HUES64 (cell line): ENCODE data around the gene KIAA1671.

Experiments
- H3K27ac ChIP-seq: 2 replicates; pipeline ENCODE4 v1.7.0; 2013; ENCODE audit warnings: low read depth, low read length, inconsistent platforms
- H3K27me3 ChIP-seq: 2 replicates; pipeline ENCODE4 v1.6.1; 2013; ENCODE audit warnings: mild to moderate bottlenecking, low read length; ENCODE audit not compliant: insufficient read depth
- H3K36me3 ChIP-seq: 2 replicates; pipeline ENCODE4 v1.6.1; 2013; ENCODE audit warnings: mild to moderate bottlenecking, low read length; ENCODE audit not compliant: insufficient read depth
- H3K4me1 ChIP-seq: 2 replicates; pipeline ENCODE4 v1.6.1; 2013; ENCODE audit warnings: mild to moderate bottlenecking, low read length, moderate library complexity; ENCODE audit not compliant: insufficient read depth
- H3K4me3 ChIP-seq: 2 replicates; pipeline ENCODE4 v1.5.1; 2013; ENCODE audit warnings: mild to moderate bottlenecking, low read length, moderate library complexity
- H3K9ac ChIP-seq: 2 replicates; pipeline ENCODE4 v1.6.1; 2013; ENCODE audit warnings: mild to moderate bottlenecking, low read depth, low read length
- H3K9me3 ChIP-seq: 2 replicates; pipeline ENCODE4 v1.6.1; 2013; ENCODE audit warnings: low read depth, low read length; ENCODE audit not compliant: insufficient read depth
- WGBS: fragments of 150-250, 120-280 bp; methylation state at CpG from one replicate; pipeline ENCODE4 v1.1.7; 2013; ENCODE audit warnings: missing lambda C conversion rate; 5-methylcytosine and 5-hydroxymethylcytosine counted together

The KIAA1671 gene

DNA sequence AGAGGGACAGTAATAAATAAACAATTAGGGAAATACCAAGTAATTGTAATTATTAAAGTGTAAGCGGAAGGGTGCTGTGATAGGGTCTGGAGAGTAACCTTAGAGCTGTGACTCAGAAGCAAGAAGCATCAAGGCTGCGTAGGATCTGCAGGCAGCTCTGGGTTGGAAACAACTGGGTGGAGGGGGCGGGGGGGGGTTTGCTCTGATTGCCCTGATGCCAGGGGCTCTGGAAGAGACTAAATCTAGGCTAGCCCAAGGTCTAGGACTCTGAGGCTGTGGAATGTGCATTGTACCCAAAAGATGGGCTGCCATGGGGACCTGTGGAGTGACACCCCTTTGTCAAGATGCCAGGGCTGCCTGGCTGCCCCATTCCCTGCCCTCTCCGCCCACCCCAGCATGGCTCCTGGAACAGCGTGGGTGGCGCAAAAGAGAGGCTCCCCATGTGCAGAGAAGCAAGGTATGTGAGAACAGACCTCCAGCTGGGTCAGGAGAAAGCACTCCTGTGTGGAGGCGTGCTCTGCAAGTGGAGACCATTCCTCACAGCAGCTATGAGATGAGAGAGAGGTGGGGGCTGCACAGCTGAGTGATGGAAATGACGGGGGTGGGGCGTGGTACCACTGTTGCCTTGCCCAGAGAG is 146.0 kb downstream of the KIAA1671 start:
- Histone ChIP-seq H3K36me3 (no peaks in the 10 kb centered on the region), H3K27ac (peak overlapping the region; percentile 35; the same call in 1 of the 2 replicates), H3K9me3 (no peaks in the 10 kb centered on the region), H3K9ac (no peak overlapping the region), H3K4me1 (peaks cover 19% of the 10 kb centered on the region), H3K27me3 (no peaks in the 10 kb centered on the region), H3K4me3 (no peak overlapping the region)
- 63% methylated on average over 9 of the region's 9 CpGs for WGBS

DNA sequence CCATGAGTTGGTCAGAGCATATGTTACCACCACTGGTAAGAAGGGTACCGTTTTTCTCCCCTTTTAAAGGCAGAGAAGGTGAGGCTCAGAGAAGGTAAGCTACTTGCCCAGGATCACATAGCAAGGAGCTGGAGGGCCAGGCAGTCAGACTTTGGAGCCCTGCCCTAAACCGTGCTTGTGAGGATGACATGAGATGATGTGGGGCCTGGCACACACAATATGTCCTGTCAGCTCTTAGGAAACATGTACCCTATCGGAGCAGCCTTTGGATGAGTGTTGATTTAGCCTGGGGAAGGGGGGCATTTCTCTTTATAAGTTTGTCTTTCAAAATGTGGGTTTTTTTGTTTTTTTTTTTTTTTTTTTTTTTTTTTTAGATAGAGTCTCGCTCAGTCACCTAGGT is 146.7 kb downstream of the KIAA1671 start:
- H3K9me3 ChIP-seq, result no peaks in the 10 kb centered on the region
- no peak overlapping the region for H3K4me3 ChIP-seq
- H3K36me3 ChIP-seq, result no peaks in the 10 kb centered on the region
- no peaks in the 10 kb centered on the region for H3K27me3 ChIP-seq
- H3K9ac ChIP-seq, result no peak overlapping the region
- 92% methylated on average over 4 of the region's 4 CpGs for WGBS
- H3K27ac ChIP-seq, result no peak overlapping the region
- peaks cover 19% of the 10 kb centered on the region for H3K4me1 ChIP-seq

DNA sequence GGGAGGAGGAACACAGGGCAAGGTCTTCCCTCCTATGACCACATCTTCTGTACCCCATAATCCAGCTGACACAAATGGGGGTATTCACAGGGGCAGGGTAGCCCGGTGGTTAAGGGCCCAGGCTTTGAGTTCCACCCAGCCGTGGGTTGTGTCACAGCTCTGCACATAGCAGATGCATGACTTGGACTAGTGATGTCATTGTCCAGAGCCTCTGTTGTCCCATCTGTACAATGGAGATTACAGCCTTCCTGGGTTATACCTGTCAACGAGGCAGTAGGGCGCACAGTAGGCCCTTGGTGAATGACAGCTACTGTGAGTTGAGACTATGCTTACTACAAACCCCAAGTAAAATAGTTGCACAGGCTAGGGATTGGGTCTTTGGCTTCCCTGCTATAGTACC is 147.9 kb downstream of the KIAA1671 start:
- Histone ChIP-seq H3K4me3 (no peak overlapping the region), H3K9me3 (no peaks in the 10 kb centered on the region), H3K36me3 (no peaks in the 10 kb centered on the region), H3K9ac (no peak overlapping the region), H3K4me1 (peaks cover 19% of the 10 kb centered on the region), H3K27me3 (no peaks in the 10 kb centered on the region), H3K27ac (no peak overlapping the region)
- 91% methylated on average over 4 of the region's 4 CpGs for WGBS

DNA sequence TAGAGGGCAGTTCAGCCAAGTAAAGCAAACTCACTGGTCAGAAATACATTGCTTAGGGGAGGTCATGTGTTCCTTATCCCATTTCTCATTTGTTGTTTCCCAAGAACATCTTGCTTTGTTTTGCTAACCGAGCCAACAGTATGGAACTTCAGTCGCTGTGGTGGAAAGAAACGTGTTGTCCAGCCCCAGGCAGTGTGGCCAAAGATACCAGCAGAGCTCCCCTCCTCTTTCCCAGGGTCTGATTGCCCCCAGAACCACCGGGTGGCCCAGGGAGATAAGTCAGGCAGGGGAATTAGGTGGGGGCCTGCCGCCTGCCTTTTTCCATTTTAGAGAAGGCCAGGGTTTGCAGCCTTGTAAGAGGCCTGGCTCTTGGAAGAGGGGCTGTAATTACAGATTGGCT is 148.4 kb downstream of the KIAA1671 start:
- no peaks in the 10 kb centered on the region for H3K27me3 ChIP-seq
- no peak overlapping the region for H3K9ac ChIP-seq
- WGBS, result 39% methylated on average over 5 of the region's 5 CpGs
- peak overlapping the region; percentile 49; the same call in 1 of the 2 replicates for H3K27ac ChIP-seq
- no peak overlapping the region for H3K4me3 ChIP-seq
- no peaks in the 10 kb centered on the region for H3K36me3 ChIP-seq
- peaks cover 19% of the 10 kb centered on the region for H3K4me1 ChIP-seq
- no peaks in the 10 kb centered on the region for H3K9me3 ChIP-seq

DNA sequence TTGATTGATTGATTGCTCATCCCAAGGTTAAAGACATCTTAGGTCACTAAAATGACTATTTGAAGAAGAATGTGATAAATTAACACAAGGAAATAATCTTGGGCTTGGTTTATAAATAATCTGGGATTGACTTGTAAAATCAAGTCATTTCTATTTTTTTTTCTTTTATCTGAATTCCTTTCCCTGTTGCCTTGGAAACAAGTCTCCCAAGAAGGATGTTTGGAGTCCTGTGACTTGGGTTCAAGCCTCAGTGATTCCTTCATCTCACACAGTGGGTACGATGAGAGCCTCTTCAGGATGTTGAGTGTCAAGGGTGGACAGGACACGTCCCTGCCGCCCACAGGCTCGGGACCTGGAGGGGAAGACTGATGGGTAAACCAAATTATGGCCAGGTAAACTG is 149.0 kb downstream of the KIAA1671 start:
- H3K4me1 ChIP-seq, result peaks cover 19% of the 10 kb centered on the region
- 92% methylated on average over 4 of the region's 4 CpGs for WGBS
- H3K27me3 ChIP-seq, result no peaks in the 10 kb centered on the region
- no peak overlapping the region for H3K27ac ChIP-seq
- no peak overlapping the region for H3K9ac ChIP-seq
- no peak overlapping the region for H3K4me3 ChIP-seq
- no peaks in the 10 kb centered on the region for H3K36me3 ChIP-seq
- H3K9me3 ChIP-seq, result no peaks in the 10 kb centered on the region

DNA sequence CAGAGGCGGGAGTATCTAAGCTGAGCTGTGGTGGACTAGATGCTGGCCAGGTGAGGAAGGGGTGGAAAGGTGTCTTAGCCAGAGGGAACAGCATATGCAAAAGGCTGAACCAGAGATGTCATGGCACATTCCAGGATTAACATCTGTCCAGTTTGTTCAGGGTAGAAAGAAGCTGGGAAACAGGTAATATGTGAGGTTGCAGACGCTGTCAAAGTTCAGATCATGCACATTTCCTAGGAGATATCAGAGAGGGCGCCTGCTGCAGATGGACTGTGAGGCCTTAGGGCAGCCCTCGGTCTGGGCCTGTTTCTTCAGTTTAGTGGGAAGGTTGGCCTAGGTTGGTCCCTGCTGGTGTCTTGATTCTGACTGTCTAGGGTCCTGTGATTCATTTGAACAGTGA is 149.5 kb downstream of the KIAA1671 start:
- no peaks in the 10 kb centered on the region for H3K27me3 ChIP-seq
- no peak overlapping the region for H3K4me3 ChIP-seq
- H3K9me3 ChIP-seq, result no peaks in the 10 kb centered on the region
- WGBS, result 92% methylated on average over 4 of the region's 4 CpGs
- peaks cover 19% of the 10 kb centered on the region for H3K4me1 ChIP-seq
- no peak overlapping the region for H3K27ac ChIP-seq
- no peaks in the 10 kb centered on the region for H3K36me3 ChIP-seq
- no peak overlapping the region for H3K9ac ChIP-seq

DNA sequence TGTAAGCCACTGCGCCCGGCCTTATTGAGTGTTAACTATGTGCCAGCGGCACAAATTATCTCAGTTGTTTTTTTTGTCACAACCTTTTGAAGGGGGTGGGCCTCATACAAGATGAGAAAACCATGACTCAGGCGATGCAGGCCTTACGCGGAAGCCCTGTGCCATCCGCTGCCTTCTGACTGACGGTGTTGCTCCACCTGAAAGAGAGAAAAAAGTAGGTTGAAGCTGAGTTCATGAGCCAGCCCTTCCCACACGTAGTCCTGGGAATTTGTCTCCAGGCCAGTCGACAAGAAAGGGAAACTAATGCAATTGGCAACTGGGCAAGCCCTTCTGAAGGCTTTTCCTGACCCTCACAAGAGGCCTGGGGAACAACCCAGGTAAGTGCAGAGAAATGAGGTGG is 150.2 kb downstream of the KIAA1671 start:
- WGBS, result 96% methylated on average over 10 of the region's 10 CpGs
- Histone ChIP-seq H3K36me3 (no peaks in the 10 kb centered on the region), H3K9me3 (no peaks in the 10 kb centered on the region), H3K9ac (no peak overlapping the region), H3K27ac (no peak overlapping the region), H3K4me3 (no peak overlapping the region), H3K4me1 (peaks cover 19% of the 10 kb centered on the region), H3K27me3 (no peaks in the 10 kb centered on the region)

DNA sequence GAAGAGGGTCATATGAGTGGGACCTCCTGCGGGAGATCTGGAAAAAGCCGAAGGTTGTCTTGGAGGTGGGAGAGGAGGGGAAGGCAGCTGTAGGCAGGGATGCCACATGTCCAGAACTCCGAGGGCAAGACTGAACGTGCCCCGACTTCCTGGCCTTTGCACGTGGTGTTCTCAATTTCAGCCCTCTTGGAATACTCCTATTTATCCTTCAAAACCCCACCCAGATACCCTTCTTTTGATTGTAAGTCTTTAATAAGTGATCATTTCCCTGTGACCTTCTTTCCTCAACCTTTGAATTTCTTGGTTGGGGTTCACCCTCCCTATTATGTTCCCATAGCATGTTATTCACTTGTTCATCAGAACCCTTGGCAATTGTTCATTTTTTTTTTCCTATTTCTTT is 151.9 kb downstream of the KIAA1671 start:
- Histone ChIP-seq H3K9ac (no peak overlapping the region), H3K27me3 (no peaks in the 10 kb centered on the region), H3K9me3 (no peaks in the 10 kb centered on the region), H3K27ac (no peak overlapping the region), H3K36me3 (no peaks in the 10 kb centered on the region), H3K4me3 (no peak overlapping the region), H3K4me1 (peaks cover 9% of the 10 kb centered on the region)
- 94% methylated on average over 6 of the region's 6 CpGs for WGBS

DNA sequence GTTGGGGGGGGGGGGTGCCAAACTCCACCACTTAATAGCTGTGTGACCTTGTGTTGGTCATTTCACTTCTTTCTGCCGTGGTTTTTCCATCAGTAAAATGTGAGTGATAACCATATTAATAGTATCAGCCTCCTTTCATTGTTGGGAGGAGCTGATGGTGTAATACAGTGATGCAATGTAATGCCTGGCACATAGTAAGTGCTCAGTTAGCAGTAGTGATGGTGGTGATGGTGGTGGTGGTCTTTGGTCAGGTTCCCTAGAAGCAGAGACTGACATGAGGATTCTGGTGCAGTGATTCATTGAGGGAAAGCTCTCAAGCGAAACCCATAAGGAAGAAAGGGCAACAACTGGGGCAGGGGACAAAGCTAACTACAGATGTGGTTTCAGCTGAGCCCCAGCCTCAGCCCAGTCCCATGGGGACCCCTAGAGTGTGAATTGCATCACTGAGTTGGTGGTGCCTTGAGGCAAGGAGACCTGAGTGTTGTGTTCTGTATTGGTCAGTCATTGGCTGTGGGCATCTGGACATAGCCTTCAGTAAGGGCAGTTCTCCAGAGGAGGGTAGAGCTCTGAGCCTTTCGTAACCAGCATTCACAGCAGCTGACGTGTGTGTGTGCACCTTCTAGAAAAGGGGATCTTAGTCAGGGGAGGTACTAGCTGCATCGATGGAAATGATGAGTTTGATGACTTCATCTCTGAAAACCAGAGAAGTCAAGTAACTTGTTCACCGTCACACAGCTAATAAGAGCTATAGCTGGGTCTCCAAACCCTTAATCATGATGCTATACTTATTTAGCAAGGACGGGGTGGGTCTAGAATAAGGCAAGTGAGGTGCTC is 153.5 kb downstream of the KIAA1671 start:
- Histone ChIP-seq H3K4me1 (peaks cover 8% of the 10 kb centered on the region), H3K27me3 (no peaks in the 10 kb centered on the region), H3K4me3 (no peak overlapping the region), H3K27ac (no peak overlapping the region), H3K36me3 (no peaks in the 10 kb centered on the region), H3K9ac (no peak overlapping the region), H3K9me3 (no peaks in the 10 kb centered on the region)
- WGBS, result 91% methylated on average over 5 of the region's 7 CpGs

DNA sequence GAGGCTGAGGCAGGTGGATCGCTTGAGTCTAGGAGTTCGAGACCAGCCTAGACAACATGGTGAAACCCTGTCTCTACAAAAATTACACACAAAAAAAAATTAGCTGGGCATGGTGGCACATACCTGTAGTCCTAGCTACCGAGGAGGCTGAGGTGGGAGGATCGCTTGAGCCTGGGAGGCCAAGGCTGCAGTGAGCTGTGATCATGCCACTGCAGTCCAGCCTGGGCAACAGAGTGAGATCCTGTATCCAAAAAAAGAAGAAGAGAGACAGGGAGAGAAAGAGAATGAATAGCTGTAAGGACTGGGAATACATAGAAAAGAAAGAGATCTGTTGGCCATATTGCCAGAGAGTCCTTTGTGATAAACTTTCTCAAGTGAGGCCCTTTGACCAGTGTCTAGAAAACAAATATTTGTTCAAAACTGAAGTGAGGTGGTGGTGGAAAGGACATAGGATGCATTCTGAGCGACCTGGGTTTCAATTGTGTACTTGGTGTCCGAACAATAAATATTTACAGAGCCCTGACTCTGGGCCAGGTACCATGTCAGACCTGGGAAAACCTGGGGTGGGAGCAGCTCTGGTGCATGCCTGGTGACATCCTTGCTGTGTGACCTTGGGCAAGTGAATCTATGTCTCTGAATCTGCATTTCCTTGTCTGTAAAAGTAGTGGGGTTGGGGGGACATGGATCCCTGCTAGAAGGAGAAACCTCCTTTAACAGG is 157.5 kb downstream of the KIAA1671 start:
- Histone ChIP-seq H3K9me3 (no peaks in the 10 kb centered on the region), H3K4me3 (peak overlapping the region; percentile 64), H3K27ac (no peak overlapping the region), H3K36me3 (no peaks in the 10 kb centered on the region), H3K9ac (no peak overlapping the region), H3K4me1 (peaks cover 24% of the 10 kb centered on the region), H3K27me3 (no peaks in the 10 kb centered on the region)
- 92% methylated on average over 6 of the region's 6 CpGs for WGBS

DNA sequence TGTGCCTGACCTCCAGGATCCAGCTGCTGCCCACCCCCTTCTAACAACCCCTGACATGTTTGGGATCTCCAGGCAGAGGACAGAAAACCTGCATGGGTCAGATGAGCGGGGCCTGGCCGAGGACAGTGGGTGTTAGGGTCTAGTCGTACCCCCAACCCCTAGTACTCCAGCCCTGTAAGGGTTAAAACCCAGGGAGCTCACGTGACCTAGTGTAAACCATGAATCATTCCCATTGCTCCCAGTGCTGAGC is 158.0 kb downstream of the KIAA1671 start:
- no peaks in the 10 kb centered on the region for H3K36me3 ChIP-seq
- peaks cover 27% of the 10 kb centered on the region for H3K4me1 ChIP-seq
- peak overlapping the region; percentile 82; the same call in 1 of the 2 replicates for H3K27ac ChIP-seq
- WGBS, result 30% methylated on average over 4 of the region's 4 CpGs
- no peaks in the 10 kb centered on the region for H3K27me3 ChIP-seq
- peak overlapping the region; percentile 64 for H3K4me3 ChIP-seq
- H3K9ac ChIP-seq, result peak overlapping the region; percentile 63; the same call in 1 of the 2 replicates
- no peaks in the 10 kb centered on the region for H3K9me3 ChIP-seq
